OCI-M1 (cell line): ENCODE results near the gene SNAPC3.

Experiments
- DNase-seq: peaks from one replicate; lab custom pipeline; 2025; lab: John Stamatoyannopoulos, UW

Gene SNAPC3

GRCh38 chr9:15492485-15493150 lies 69.9 kb downstream of the SNAPC3 start:
- no peak for DNase-seq

GRCh38 chr9:15498246-15498995 lies 75.7 kb downstream of the SNAPC3 start:
- no peak for DNase-seq

- DNase-seq, result no peak
Measured at GRCh38 chr9:15499139-15499538, 76.5 kb downstream of the SNAPC3 start.

- no peak for DNase-seq
Measured at GRCh38 chr9:15501179-15501578, 78.5 kb downstream of the SNAPC3 start.

GRCh38 chr9:15501803-15502202 lies 79.1 kb downstream of the SNAPC3 start:
- DNase-seq, result no peak

GRCh38 chr9:15505921-15506320 lies 83.2 kb downstream of the SNAPC3 start:
- peak; percentile 11 for DNase-seq

- DNase-seq, result peak; percentile 62
Measured at GRCh38 chr9:15509931-15510788, 87.5 kb downstream of the SNAPC3 start.

GRCh38 chr9:15510789-15511575 lies 88.3 kb downstream of the SNAPC3 start, which contains the start of gene PSIP1:
TSS of gene PSIP1 (minus strand) at chr9:15510970. CDS start at chr9:15510188, 782 bp downstream.
- DNase-seq, result peak; percentile 91
